Skeletal muscle satellite cell (primary cell): ENCODE results near the gene SAMD4A.
A peak's percentile ranks its signal among the peaks of the same experiment; 100 is the strongest.

Experiments used
- H3K27me3 ChIP-seq: 2 replicates; pipeline ENCODE4 v1.7.0; 2013; ENCODE audit warnings: low read length; ENCODE audit not compliant: control insufficient read depth, insufficient read depth
- H3K36me3 ChIP-seq: 2 replicates; pipeline ENCODE4 v1.7.0; 2013; ENCODE audit warnings: mild to moderate bottlenecking, control low read depth, low read length; ENCODE audit not compliant: insufficient read depth
- H3K4me1 ChIP-seq: 2 replicates; pipeline ENCODE4 v1.7.0; 2013; ENCODE audit warnings: low read length; ENCODE audit not compliant: control insufficient read depth, insufficient read depth
- H3K4me2 ChIP-seq: 2 replicates; pipeline ENCODE4 v1.7.0; 2013; ENCODE audit warnings: mild to moderate bottlenecking, low read length
- H3K4me3 ChIP-seq: 2 replicates; pipeline ENCODE4 v1.7.0; 2013; ENCODE audit warnings: low read length
- H3K9ac ChIP-seq: 2 replicates; pipeline ENCODE4 v1.7.0; 2013; ENCODE audit warnings: mild to moderate bottlenecking, low read depth, low read length, moderate library complexity
- H3K9me3 ChIP-seq: replicated peaks from 2 replicates; pipeline ENCODE4 v1.7.0; 2013; ENCODE audit warnings: mild to moderate bottlenecking, control low read depth, low read length

Gene SAMD4A

GRCh38 chr14:54547583-54547982 lies 19.3 kb upstream of the SAMD4A start:
- no peaks in the 10 kb centered on the region for H3K4me1 ChIP-seq
- no peak overlapping the region for H3K4me2 ChIP-seq
- H3K27me3 ChIP-seq = no peaks in the 10 kb centered on the region
- no peak overlapping the region for H3K9ac ChIP-seq
- H3K4me3 ChIP-seq = no peak overlapping the region
- no peaks in the 10 kb centered on the region for H3K9me3 ChIP-seq
- H3K36me3 ChIP-seq = no peaks in the 10 kb centered on the region

GRCh38 chr14:54548491-54548890 lies 18.4 kb upstream of the SAMD4A start:
- Histone ChIP-seq H3K27me3 (no peaks in the 10 kb centered on the region), H3K4me1 (no peaks in the 10 kb centered on the region), H3K9ac (no peak overlapping the region), H3K36me3 (no peaks in the 10 kb centered on the region), H3K4me3 (no peak overlapping the region), H3K4me2 (no peak overlapping the region), H3K9me3 (no peaks in the 10 kb centered on the region)

- Histone ChIP-seq H3K36me3 (no peaks in the 10 kb centered on the region), H3K9ac (no peak overlapping the region), H3K4me2 (no peak overlapping the region), H3K27me3 (no peaks in the 10 kb centered on the region), H3K4me1 (no peaks in the 10 kb centered on the region), H3K9me3 (no peaks in the 10 kb centered on the region), H3K4me3 (no peak overlapping the region)
Measured at GRCh38 chr14:54549862-54550261, 17.1 kb upstream of the SAMD4A start.

GRCh38 chr14:54550514-54550913 lies 16.4 kb upstream of the SAMD4A start:
- H3K4me1 ChIP-seq = no peaks in the 10 kb centered on the region
- no peak overlapping the region for H3K4me2 ChIP-seq
- H3K9ac ChIP-seq = no peak overlapping the region
- no peaks in the 10 kb centered on the region for H3K27me3 ChIP-seq
- H3K36me3 ChIP-seq = no peaks in the 10 kb centered on the region
- H3K9me3 ChIP-seq = no peaks in the 10 kb centered on the region
- H3K4me3 ChIP-seq = no peak overlapping the region

GRCh38 chr14:54554401-54554800 lies 12.5 kb upstream of the SAMD4A start:
- no peaks in the 10 kb centered on the region for H3K4me1 ChIP-seq
- H3K27me3 ChIP-seq = no peaks in the 10 kb centered on the region
- H3K9ac ChIP-seq = no peak overlapping the region
- H3K9me3 ChIP-seq = no peaks in the 10 kb centered on the region
- no peak overlapping the region for H3K4me2 ChIP-seq
- H3K36me3 ChIP-seq = no peaks in the 10 kb centered on the region
- no peak overlapping the region for H3K4me3 ChIP-seq

- Histone ChIP-seq H3K4me1 (no peaks in the 10 kb centered on the region), H3K36me3 (no peaks in the 10 kb centered on the region), H3K4me2 (no peak overlapping the region), H3K9me3 (no peaks in the 10 kb centered on the region), H3K27me3 (no peaks in the 10 kb centered on the region), H3K9ac (no peak overlapping the region), H3K4me3 (no peak overlapping the region)
Measured at GRCh38 chr14:54555651-54556050, 11.3 kb upstream of the SAMD4A start.

GRCh38 chr14:54556535-54556934 lies 10.4 kb upstream of the SAMD4A start:
- no peak overlapping the region for H3K9ac ChIP-seq
- no peak overlapping the region for H3K4me2 ChIP-seq
- H3K9me3 ChIP-seq = no peaks in the 10 kb centered on the region
- H3K4me3 ChIP-seq = no peak overlapping the region
- no peaks in the 10 kb centered on the region for H3K36me3 ChIP-seq
- no peaks in the 10 kb centered on the region for H3K27me3 ChIP-seq
- no peaks in the 10 kb centered on the region for H3K4me1 ChIP-seq

GRCh38 chr14:54562334-54562733 lies 4.6 kb upstream of the SAMD4A start:
- Histone ChIP-seq H3K27me3 (no peaks in the 10 kb centered on the region), H3K4me3 (no peak overlapping the region), H3K4me2 (peak overlapping the region; percentile 42), H3K36me3 (no peaks in the 10 kb centered on the region), H3K4me1 (peaks cover 23% of the 10 kb centered on the region), H3K9ac (peak overlapping the region; percentile 30), H3K9me3 (no peaks in the 10 kb centered on the region)

- Histone ChIP-seq H3K9ac (peak overlapping the region; percentile 95), H3K36me3 (peaks cover under 1% of the 10 kb centered on the region), H3K4me2 (peak overlapping the region; percentile 96), H3K27me3 (no peaks in the 10 kb centered on the region), H3K4me3 (peak overlapping the region; percentile 80), H3K4me1 (peaks cover 29% of the 10 kb centered on the region), H3K9me3 (no peaks in the 10 kb centered on the region)
Measured at GRCh38 chr14:54564071-54564867, 2.7 kb upstream of the SAMD4A start.

GRCh38 chr14:54564868-54565784 lies 1.8 kb upstream of the SAMD4A start:
- peak overlapping the region; percentile 96 for H3K4me2 ChIP-seq
- no peaks in the 10 kb centered on the region for H3K27me3 ChIP-seq
- H3K9me3 ChIP-seq = no peaks in the 10 kb centered on the region
- H3K4me1 ChIP-seq = peaks cover 37% of the 10 kb centered on the region
- H3K9ac ChIP-seq = peak overlapping the region; percentile 95
- peak overlapping the region; percentile 80 for H3K4me3 ChIP-seq
- H3K36me3 ChIP-seq = peaks cover 3% of the 10 kb centered on the region

GRCh38 chr14:54565785-54566409 lies 1.0 kb upstream of the SAMD4A start:
- H3K27me3 ChIP-seq = no peaks in the 10 kb centered on the region
- H3K9me3 ChIP-seq = no peaks in the 10 kb centered on the region
- H3K9ac ChIP-seq = peak overlapping the region; percentile 95

More at GRCh38 chr14:54565785-54566409, 1.0 kb upstream of the SAMD4A start:
- peak overlapping the region; percentile 80 for H3K4me3 ChIP-seq
- H3K36me3 ChIP-seq = peaks cover 3% of the 10 kb centered on the region
- H3K4me1 ChIP-seq = peaks cover 44% of the 10 kb centered on the region
- H3K4me2 ChIP-seq = peak overlapping the region; percentile 96
